ENCODE measurements around the gene ZNF598.

The ZNF598 gene

GRCh38 chr16:2022723-2023091 lies 13.1 kb upstream of the ZNF598 start:
- Histone ChIP-seq H3K27me3 (ENCODE audit: insufficient read depth, low read depth, severe bottlenecking) (no peaks in the 10 kb centered on the region), H3K27ac (peak overlapping the region; percentile 66), H3K9me3 (ENCODE audit: severe bottlenecking) (no peaks in the 10 kb centered on the region), H3K4me3 (ENCODE audit: low read depth, low read length) (no peak overlapping the region), H3K36me3 (no peaks in the 10 kb centered on the region)
- TF ChIP-seq CTCF (IDR thresholded peaks at IDR 0.05; ENCODE audit: low read depth, low read length) = no peak
- DNase-seq = peak; percentile 38

- no peak for TF ChIP-seq CTCF (IDR thresholded peaks at IDR 0.05; ENCODE audit: low read depth, low read length)
- no peaks in the 10 kb centered on the region for H3K36me3 ChIP-seq
- H3K9me3 ChIP-seq (ENCODE audit: severe bottlenecking) = no peaks in the 10 kb centered on the region
- no peak overlapping the region for H3K27ac ChIP-seq
- DNase-seq = no peak
- H3K27me3 ChIP-seq (ENCODE audit: insufficient read depth, low read depth, severe bottlenecking) = no peaks in the 10 kb centered on the region
- H3K4me3 ChIP-seq (ENCODE audit: low read depth, low read length) = no peak overlapping the region
These were observed 10.6 kb upstream of the ZNF598 start for GRCh38 chr16:2019921-2020831.

- TF ChIP-seq CTCF (IDR thresholded peaks at IDR 0.05; ENCODE audit: low read depth, low read length) = no peak
- DNase-seq = no peak
- H3K36me3 ChIP-seq = no peaks in the 10 kb centered on the region
- H3K27ac ChIP-seq = no peak within 1 kb of the TSS
- H3K9me3 ChIP-seq (ENCODE audit: severe bottlenecking) = no peaks in the 10 kb centered on the region
- H3K27me3 ChIP-seq (ENCODE audit: insufficient read depth, low read depth, severe bottlenecking) = no peaks in the 10 kb centered on the region
- no peak within 1 kb of the TSS for H3K4me3 ChIP-seq (ENCODE audit: low read depth, low read length)
These were observed 9.9 kb upstream of the ZNF598 start, which contains the start of gene NPW for GRCh38 chr16:2019518-2019920. Gene NPW, plus strand, starts transcription at chr16:2019785.

- Histone ChIP-seq H3K27me3 (ENCODE audit: insufficient read depth, low read depth, severe bottlenecking) (no peaks in the 10 kb centered on the region), H3K9me3 (ENCODE audit: severe bottlenecking) (no peaks in the 10 kb centered on the region), H3K27ac (no peak overlapping the region), H3K4me3 (ENCODE audit: low read depth, low read length) (no peak overlapping the region), H3K36me3 (no peaks in the 10 kb centered on the region)
- peak; percentile 70; the same call in 1 of the 2 replicates for TF ChIP-seq CTCF (IDR thresholded peaks at IDR 0.05; ENCODE audit: low read depth, low read length)
- DNase-seq = peak; percentile 38
These were observed 6.8 kb upstream of the ZNF598 start for GRCh38 chr16:2016407-2016922.

- no peaks in the 10 kb centered on the region for H3K9me3 ChIP-seq (ENCODE audit: severe bottlenecking)
- no peaks in the 10 kb centered on the region for H3K27me3 ChIP-seq (ENCODE audit: insufficient read depth, low read depth, severe bottlenecking)
- H3K36me3 ChIP-seq = no peaks in the 10 kb centered on the region
- H3K4me3 ChIP-seq (ENCODE audit: low read depth, low read length) = no peak overlapping the region
- H3K27ac ChIP-seq = no peak overlapping the region; the same call in 1 of the 2 replicates
- no peak for DNase-seq
- no peak for TF ChIP-seq CTCF (IDR thresholded peaks at IDR 0.05; ENCODE audit: low read depth, low read length)
These were observed 6.3 kb upstream of the ZNF598 start for GRCh38 chr16:2015947-2016208.
